ENCODE measurements around the gene RTN4RL2.
"Not testable (repeated sequence)": the region's sequence is repeated elsewhere in the genome, so short reads cannot be mapped to it uniquely, and the experiment has no call there.

Gene RTN4RL2

DNA sequence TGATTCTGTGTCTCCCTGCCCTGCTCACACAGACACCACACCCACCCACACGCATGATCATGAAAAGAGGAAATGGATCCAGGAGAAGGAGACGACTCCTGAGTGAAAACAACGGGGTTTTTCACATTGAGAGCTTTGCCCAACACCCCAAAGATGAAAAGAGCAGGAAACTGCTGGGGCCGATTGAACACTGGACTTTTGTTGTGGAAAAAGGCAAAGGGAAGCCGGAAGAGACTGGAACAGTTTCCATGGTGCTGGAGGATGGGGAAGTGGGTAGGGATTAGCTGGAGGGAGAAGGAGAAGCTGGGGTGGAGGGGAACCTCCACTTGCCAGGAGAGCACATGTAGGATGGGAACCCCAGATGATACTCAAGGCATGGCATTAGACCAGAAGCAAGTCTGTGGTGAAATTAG lies 28.2 kb upstream of the RTN4RL2 start:
- in situ Hi-C loops (cut with HindIII; ENCODE audit: low sequenced_read_pairs): loop anchor here (5.0 kb wide), 1 partner anchor 50 kb away; no protein-coding TSS in a partner anchor

DNA sequence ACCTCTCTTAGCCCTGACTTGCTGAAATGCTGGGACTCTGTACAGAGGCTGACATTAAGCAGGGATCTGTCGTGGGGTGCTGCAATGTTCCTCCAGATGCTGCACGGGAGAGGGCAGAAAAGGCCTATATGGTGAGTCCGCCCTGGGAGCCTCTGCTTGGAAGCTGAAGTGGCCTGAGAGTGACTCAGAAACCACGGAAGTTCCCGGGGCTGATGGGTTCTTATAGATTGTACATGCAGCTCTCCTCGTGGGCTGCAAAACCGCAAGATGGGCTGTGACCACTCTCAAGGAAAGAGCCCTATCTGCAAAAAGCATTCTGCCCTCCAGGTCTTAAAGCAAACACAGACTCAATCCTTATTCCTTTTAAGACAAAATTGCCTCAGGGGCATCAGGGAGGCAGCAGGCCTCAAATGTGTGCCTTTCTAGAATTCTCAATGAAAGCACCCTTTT lies 27.6 kb upstream of the RTN4RL2 start:
- in situ Hi-C loops (cut with HindIII; ENCODE audit: low sequenced_read_pairs): loop anchor here (5.0 kb wide), 1 partner anchor 50 kb away; no protein-coding TSS in a partner anchor

DNA sequence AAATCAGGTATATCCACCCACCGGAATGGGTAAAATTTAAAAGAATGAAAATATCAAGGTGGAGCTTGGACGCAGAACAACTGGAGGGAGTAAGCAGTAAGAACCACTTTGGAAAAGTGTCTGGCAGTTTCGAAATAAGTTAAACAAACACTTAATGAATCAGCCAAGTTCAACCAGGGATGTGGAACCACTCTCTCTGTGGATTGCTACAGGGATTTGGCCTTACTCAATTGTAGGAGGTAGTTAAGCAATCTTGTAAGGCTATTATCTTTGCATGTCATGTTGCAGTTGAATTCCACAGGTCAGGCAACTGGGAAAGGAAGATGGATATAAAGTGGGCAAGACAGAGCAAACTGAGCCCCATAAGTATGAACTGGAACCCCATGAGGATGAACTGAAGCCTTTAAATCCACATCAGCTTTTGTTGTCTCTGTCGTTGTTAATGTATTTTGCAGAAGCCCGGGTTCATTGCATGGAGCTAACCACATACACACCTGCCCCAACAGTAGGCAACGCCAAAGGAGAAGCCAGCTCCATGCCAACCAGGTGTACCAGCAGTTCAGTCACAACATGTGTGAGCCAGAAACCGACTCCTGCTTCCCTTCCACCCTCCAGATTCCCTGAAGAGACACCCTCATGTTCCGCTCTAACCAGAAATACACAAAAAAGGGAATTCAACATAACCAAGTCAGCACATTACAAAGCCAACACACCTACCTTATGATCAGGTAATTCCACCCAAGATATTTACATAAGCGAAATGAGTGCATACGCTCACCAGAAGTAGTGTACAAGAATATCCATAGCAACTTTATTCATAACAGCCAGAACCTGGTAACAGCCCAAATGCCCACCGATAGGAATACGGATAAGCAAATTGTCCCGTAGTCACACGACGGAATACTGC lies 25.4 kb upstream of the RTN4RL2 start:
- in situ Hi-C loops (cut with HindIII; ENCODE audit: low sequenced_read_pairs): loop anchor here (5.0 kb wide), 1 partner anchor 47 kb away; no protein-coding TSS in a partner anchor

DNA sequence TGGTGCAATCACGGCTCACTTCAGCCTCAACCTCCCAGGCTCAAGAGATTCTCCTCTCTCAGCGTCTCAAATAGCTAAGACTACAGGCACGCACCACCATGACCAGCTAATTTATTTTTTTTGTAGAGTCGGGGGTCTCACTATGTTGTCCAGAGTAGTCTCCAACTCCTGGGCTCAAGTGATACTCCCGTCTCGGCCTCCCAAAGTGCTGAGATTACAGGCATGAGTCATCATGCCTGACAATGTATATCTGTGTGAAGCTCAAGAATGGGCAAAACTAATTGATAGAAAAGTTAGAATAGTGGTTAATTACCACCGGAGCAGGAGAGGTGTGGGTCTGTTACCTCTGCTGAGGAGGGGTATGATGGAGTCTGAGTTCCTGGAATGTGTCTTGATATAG lies 24.3 kb upstream of the RTN4RL2 start:
- in situ Hi-C loops (cut with HindIII; ENCODE audit: low sequenced_read_pairs): no loop called here

DNA sequence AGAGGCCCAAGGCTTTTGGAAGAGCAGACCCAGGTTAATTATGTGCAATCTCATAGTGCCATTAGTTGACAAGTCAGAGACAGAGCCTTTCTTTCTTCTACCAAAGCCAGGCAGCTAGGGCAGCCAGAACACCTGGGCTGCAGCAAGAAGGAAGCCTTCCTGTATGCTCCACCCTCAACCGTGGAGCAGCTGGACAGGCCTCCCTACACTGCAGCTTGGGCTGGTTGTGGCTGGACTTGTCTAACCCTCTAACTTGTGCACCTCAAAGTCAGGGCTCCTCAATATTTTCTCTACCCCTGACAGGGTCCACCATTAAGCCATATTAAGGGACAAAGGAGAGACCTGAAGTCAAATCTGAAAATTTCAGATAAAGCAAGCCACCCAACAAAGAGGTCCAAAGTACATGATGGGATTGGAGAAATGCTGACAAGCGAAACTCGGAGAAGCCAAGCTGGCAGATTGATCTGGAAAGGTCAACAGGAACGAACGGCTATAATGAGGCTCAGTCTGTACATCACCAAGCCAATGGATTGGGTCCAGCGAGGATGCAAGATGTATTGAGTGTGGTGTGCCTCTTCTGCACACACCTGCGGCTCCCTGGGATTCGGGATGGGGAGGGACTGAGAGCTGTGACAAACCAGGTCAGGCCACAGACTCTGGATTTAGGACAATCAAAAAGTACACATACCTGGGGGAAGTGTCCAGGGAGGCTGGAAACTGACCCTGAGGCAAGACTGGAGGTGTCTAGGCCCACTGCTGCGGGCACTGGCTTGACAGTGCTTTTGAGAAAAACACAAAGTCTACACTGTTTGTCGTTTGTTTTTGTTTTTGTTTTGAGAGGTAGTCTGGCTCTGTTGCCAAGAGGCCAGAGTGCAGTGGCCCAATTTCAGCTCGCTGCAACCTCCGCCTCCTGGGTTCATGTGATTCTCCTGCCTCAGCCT lies 21.7 kb upstream of the RTN4RL2 start:
- in situ Hi-C loops (cut with HindIII; ENCODE audit: low sequenced_read_pairs): no loop called here

DNA sequence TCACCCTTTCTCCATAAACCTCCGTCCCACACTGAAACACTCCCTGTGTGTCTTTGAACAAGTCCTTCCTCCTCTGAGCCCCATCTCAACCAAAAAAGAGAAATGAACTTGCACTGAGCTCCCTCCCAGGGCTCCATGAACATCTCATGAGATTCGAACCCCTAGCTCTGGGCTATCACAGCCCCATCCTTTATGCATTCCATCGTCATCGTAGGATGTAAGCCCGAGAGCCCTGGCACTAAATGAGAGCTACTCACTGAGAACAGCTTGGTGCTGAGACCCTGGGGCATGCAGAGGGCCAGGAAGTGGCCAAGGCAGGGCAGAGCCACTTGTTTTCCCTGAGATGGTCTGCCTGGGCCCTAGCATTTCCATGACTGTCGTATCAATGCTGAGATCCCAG lies 20.5 kb upstream of the RTN4RL2 start:
- in situ Hi-C loops (cut with HindIII; ENCODE audit: low sequenced_read_pairs): no loop called here

DNA sequence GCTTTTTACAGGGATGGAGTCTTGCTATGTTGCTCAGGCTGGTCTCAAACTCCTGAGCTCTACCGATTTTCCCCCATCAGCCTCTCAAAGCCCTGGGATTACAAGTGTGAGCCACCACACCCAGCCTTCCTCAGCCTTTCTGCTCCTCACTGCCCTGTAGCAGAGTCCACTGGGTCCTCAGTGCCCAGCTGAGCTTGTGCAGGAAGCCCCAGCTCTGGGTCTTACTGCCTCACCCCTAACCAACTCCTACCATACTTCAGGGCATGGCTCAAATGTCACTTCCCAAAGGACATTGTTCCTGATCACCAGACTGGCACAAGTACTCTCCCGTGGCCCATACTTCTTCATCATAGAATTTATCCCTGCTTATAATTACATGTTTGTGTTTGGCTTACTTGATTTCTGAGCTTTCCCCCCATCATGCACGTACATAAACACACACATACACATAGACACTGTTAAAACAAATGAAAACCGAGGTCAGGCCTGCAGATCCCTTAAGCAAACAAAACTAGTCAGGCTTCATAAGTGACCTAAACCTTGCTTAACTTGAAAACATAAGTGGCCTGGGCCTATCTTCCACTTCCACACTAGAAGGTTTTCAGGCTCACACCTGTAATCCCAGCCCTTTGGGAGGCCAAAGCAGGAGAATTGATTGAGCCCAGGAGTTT lies 19.4 kb upstream of the RTN4RL2 start:
- in situ Hi-C loops (cut with HindIII; ENCODE audit: low sequenced_read_pairs): no loop called here

DNA sequence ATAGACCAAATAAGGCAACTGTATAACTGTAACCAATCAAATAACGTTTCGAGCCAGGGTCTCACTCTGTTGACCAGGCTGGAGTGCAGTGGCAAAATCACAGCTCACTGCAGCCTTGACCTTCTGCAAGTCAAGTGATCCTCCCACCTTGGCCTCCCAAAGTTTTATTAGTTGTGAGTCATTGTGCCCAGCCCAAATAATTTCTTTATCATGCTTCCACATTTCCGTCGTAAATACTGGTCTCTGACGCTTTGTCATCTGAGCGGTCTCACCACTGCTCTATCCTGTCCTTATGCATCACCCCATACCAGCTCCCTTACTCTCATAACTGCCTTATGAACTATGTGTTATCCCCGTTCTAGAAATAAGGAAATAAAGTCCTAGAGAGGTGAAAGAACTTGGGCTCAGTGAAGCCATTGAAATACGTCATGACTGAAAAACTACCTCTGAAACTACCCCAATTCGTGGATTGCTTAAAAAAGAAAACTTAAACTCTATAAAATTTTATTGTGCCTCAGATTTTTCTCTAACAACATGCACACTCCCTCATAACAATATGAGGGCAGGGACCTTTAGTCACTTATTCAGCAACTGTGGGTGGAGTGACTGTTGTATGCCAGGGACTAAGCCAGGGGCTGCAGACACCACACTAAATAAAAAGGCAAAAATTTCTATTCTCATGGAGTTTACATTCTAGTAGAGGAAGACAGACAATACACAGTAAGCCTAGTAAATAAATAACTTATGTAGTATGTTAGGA lies 15.8 kb upstream of the RTN4RL2 start:
- in situ Hi-C loops (cut with HindIII; ENCODE audit: low sequenced_read_pairs): no loop called here

DNA sequence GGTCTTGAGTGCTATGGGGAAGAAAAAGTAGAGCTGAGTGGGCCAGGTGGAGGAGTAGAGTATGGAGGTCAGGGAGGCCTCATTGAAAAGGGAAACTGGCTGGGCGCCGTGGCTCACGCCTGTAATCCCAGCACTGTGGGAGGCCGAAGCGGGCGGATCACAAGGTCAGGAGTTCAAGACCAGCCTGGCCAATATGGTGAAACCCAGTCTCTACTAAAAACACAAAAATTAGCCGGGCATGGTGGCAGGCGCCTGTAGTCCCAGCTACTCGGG lies 15.3 kb upstream of the RTN4RL2 start:
- in situ Hi-C loops (cut with HindIII; ENCODE audit: low sequenced_read_pairs): not testable (repeated sequence)

DNA sequence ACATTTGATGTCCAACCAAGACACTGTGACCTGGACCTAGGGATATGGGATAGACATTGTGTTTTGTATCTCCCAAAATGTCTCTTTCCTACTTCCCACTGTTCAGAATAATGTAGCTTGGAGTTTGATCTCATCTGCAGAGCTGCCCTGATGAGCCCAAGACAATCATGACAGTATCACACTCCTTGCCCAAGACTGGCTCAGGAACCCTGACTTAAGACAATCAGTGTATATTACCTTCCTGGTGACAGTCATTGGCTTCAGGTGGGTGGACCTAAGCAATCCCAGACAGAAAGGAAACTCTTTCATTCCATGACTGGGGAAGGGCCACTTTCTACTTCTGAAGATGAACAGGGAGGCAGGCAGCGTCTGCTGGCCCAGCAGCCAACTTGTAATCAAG lies 14.3 kb upstream of the RTN4RL2 start:
- in situ Hi-C loops (cut with HindIII; ENCODE audit: low sequenced_read_pairs): no loop called here

DNA sequence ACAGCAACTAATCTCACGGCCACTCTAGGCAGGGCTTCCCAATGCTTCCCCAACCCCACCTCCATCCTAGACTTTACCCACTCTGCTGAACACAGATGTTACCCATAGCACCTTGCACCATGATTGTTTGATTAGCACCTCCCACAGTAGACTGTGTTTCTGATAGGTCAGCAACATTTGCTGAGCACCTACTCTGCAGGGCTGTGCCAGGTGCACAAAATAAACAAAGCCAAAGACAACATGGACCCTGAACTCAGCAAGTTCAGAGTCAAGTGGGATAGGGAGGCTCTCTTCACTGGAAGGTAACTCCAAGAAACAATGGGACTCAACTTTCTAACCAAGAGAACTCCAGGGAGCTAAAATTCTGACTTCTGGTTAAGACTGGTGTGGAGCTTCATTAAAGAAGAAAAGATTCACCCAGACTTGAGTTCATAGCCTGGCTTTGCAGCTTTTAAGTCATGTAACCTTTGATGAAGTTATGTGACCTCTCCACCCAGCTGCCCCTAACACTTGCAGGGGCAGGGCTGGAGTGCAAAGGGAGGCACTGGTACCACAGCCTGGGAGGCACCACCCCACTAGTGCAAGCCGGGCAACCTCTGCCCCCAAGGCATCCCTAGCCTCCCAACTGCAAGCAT lies 6.7 kb upstream of the RTN4RL2 start:
- in situ Hi-C loops (cut with HindIII; ENCODE audit: low sequenced_read_pairs): no loop called here

DNA sequence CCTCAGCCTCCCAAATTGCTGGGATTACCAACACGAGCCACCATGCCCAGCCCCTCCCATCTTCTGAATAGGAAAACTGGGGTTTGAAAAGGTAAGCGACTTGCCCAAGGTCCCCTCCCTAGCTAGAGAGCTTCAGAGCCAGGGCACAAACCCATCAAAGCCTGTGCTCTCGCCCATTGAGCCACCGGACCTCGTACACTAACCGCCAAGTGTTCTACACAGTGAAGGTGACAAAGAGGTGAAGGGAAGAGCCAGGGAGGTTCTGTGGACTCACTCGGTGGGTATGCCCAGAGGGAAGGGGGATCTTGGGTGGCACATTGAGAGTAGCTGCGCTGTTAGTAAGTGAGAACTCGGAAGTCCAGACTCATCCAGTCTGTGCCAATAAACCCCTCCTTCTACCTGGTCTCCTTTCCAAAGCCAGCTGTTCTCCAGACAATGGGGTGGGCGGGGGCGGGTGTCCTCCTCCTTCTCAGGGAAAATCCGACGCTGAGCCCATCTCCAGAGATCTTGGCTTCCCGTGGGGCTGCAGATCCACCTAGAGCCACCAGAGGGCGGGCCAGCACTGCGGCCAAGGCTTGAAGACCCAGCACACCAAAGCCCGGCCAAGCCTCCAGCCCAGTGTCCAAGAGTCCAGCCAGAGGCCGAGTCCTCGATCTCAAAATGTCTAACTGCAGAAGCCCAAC lies 3.2 kb upstream of the RTN4RL2 start:
- in situ Hi-C loops (cut with HindIII; ENCODE audit: low sequenced_read_pairs): no loop called here

DNA sequence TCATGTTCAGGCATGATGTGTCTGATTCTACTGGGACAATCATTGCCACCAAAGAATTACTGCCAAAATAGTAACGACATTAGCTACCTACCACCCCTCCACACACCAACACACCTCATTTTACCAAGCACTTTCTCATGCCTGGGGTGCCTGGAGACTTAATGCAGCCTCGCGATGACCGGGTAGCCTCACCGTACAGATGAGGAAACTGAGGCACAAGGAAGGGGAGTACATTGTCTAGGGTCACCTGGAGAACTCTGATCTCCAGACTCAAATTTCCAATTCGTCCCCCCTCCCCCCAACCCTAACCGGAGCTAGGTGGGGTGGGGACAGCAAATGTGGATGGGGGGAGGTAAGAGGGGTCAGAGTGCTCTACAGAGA lies 2.7 kb upstream of the RTN4RL2 start:
- in situ Hi-C loops (cut with HindIII; ENCODE audit: low sequenced_read_pairs): no loop called here

DNA sequence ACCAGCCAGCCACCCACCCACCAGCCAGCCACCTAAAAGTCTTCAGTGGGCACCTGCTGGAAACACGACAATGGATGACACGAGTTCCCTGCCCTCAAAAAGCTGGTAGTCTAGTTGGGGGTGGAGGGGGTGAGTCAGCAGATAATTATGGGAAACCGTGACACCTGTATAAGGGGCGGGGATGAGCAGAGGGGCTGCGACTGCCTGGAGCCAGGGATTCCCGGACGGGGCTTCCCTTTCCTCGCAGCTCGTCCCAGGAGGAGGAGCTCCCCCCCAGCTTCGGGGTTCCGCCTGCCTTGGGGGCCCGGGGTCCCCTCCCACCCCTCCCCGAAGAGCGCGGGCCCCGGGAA lies 2.3 kb upstream of the RTN4RL2 start:
- in situ Hi-C loops (cut with HindIII; ENCODE audit: low sequenced_read_pairs): no loop called here

DNA sequence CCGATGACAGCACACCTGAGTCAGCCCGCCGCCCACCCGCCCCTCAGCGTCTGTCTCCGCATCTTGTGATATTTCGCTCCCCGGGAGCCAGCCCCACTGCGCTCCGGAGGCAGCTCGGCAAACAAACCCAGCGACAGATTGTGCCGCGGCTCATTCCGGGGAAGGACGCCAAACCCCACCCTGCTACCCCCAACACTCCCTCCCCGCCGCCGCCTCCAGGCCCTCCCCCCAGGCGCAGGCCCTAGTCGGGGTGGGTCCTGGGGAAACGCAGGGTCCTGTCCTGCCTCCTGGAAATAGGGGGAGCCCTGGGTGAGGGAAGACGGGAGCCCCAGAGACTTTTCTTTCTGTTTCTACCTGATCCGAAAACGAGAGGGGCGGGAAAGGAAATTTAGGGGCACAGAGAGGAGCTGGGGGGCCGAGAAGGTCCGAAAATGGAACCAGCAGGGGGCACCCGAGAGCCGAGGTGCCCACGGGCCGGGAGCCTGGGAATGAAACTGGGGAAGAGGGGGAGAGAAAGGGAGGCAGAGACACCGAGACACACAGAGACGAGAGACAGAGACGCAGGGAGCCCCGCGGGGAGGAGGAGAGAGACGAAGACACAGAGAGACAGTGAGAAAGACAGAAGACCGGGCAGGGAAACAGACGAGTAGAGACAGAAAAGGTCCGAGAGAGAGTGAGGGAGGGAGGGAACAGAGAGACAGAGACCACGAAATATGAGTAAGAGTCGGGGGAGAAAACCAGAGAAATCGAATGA lies 1.7 kb upstream of the RTN4RL2 start:
- in situ Hi-C loops (cut with HindIII; ENCODE audit: low sequenced_read_pairs): no loop called here

DNA sequence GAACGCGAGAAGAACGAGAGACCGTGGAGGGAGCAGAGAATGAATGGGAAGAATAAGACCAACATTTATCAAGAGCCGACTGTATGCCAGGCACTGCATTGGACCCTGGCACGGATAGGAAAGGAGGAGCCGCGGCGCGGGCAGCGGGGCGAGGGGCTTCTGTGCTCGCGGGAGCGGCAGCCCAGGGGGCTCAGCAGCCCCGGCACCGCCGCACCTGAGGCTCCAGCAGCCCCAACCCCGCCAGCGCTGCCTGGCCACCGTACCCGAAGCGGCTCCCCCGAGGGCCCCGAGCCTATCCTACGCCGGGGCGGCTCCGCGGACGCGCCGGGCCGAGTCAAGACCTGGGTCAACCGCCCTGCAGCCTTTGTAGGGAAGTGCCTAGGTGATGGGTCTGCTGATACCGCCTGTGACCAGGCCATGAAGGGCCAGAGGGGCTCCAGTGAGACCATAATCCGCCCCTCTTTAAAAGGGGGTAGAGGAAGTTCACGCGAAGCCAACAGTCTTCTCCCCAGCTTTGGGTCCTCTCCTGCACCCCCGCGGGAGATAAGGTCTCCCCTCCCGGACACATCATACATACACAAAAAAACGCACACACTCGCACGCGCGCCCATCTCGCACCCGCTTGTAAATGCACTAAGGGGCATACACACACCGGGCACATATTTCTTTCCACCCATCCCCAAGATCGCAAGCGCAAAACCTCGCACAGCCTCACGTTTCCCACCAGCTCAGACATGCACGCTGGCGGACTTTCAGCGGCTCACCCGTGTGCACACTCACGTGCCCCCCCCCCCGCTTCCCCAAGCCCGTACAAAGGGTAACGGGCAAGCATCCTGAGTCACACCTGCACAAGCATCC lies 935 bp upstream of the RTN4RL2 start:
- in situ Hi-C loops (cut with HindIII; ENCODE audit: low sequenced_read_pairs): no loop called here

DNA sequence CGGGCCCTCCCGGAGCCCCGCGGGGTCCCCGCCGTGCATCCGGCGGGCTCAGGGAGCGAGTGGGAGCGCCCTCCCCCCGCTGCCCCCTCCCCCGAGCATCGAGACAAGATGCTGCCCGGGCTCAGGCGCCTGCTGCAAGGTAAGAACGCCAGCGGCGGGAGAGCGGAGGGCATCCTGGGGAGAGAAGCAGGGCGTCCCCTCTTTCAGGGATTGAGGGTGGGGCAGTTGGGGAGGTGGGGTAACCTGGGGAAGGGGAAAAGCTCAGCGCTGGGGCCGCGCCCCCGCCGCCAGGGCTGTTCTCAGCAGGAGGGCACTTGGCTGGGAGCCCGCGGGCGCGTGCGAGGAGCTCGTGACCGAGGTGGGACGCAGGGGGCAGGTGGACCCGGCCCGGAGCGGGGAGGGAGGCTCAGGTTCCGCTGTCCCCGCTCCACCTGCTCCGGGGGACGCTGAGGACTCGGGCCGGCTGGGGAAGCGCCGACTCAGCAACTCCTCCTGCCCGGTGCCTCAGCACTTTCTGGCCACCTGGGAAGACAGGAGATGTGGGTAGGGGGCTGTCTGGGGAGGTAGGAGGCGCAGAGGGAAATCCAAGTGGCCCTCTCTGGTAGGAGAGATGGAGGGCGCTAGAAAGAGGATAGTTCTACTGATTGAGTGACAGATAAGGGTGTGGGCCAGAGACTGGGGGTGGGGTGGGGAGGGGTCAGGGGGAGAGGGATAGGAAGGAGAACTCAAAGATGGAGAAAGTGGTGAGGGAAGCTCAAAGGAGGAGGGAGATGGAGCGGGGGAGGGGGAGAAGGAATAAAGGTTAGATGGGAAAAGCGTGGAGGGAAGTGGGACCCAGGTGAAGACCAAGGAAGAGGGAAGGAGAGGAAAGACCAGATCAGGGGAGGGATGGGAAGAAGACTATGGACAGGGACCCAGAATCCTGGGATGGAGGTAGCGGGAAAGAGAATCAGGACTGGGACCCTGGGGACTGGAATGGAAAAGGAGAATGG lies 726 bp downstream of the RTN4RL2 start:
- in situ Hi-C loops (cut with HindIII; ENCODE audit: low sequenced_read_pairs): no loop called here

Data from endothelial cell of hepatic sinusoid (primary cell).